H9 (cell line): ENCODE measurements around the gene TSFM. TPM values are rescaled to one million over a fixed set of nuclear protein-coding genes. Genes with fewer than 3 reads are reported as not detected.
A peak's percentile ranks its signal among the peaks of the same experiment; 100 is the strongest.

Source experiments
- DNase-seq: peaks from one replicate; pipeline ENCODE4 v3.0.0-alpha.2; 2017
- H2AFZ ChIP-seq: one replicate; pipeline ENCODE4 v1.6.1; 2013; ENCODE audit warnings: mild to moderate bottlenecking, low read length, control low read depth, moderate library complexity
- H2AK5ac ChIP-seq: 2 replicates; pipeline ENCODE4 v1.6.1; 2013; ENCODE audit warnings: low read length, control low read depth, mixed read lengths; ENCODE audit not compliant: insufficient read length
- H2BK120ac ChIP-seq: one replicate; pipeline ENCODE4 v1.6.1; 2013; ENCODE audit warnings: low read depth, mild to moderate bottlenecking, low read length, control low read depth, inconsistent platforms; ENCODE audit not compliant: poor library complexity, severe bottlenecking
- H2BK12ac ChIP-seq: 2 replicates; pipeline ENCODE4 v1.6.1; 2013; ENCODE audit warnings: low read length, control low read depth, mixed read lengths, low read depth; ENCODE audit not compliant: insufficient read length
- H2BK15ac ChIP-seq: 2 replicates; pipeline ENCODE4 v1.6.1; 2013; ENCODE audit warnings: low read depth, low read length, control low read depth
- H2BK20ac ChIP-seq: one replicate; pipeline ENCODE4 v1.6.1; 2013; ENCODE audit warnings: low read depth, mild to moderate bottlenecking, low read length, control low read depth, inconsistent platforms; ENCODE audit not compliant: poor library complexity, severe bottlenecking
- H2BK5ac ChIP-seq: 2 replicates; pipeline ENCODE4 v1.6.1; 2013; ENCODE audit warnings: low read length, control low read depth, mixed read lengths; ENCODE audit not compliant: insufficient read length
- H3K14ac ChIP-seq: 2 replicates; pipeline ENCODE4 v1.6.1; 2013; ENCODE audit warnings: low read length, control low read depth; ENCODE audit not compliant: insufficient read depth
- H3K18ac ChIP-seq: 2 replicates; pipeline ENCODE4 v1.6.1; 2013; ENCODE audit warnings: low read depth, mild to moderate bottlenecking, mixed read lengths, low read length, control low read depth; ENCODE audit not compliant: insufficient read length
- H3K23ac ChIP-seq: 2 replicates; pipeline ENCODE4 v1.6.1; 2013; ENCODE audit warnings: low read length, control low read depth, mixed read lengths, low read depth; ENCODE audit not compliant: insufficient read length
- H3K23me2 ChIP-seq: 2 replicates; pipeline ENCODE4 v1.6.1; 2013; ENCODE audit warnings: low read depth, mild to moderate bottlenecking, mixed read lengths, low read length, control low read depth; ENCODE audit not compliant: insufficient read length, poor library complexity, severe bottlenecking
- H3K27ac ChIP-seq: 2 replicates; pipeline ENCODE4 v1.5.1; 2013; ENCODE audit warnings: low read length, control low read depth, mixed read lengths, low read depth; ENCODE audit not compliant: insufficient read length
- H3K27me3 ChIP-seq: 2 replicates; pipeline ENCODE4 v1.6.1; 2013; ENCODE audit warnings: low read length, control low read depth, inconsistent platforms; ENCODE audit not compliant: insufficient read depth
- H3K4ac ChIP-seq: 2 replicates; pipeline ENCODE4 v1.6.1; 2013; ENCODE audit warnings: low read depth, mild to moderate bottlenecking, control low read depth, inconsistent platforms, low read length, moderate library complexity
- H3K4me1 ChIP-seq: 2 replicates; pipeline ENCODE4 v1.6.1; 2013; ENCODE audit warnings: low read length, control low read depth, inconsistent platforms; ENCODE audit not compliant: insufficient read depth
- H3K4me2 ChIP-seq: 2 replicates; pipeline ENCODE4 v1.6.1; 2013; ENCODE audit warnings: low read length, control low read depth, mixed read lengths; ENCODE audit not compliant: insufficient read length, insufficient read depth
- H3K56ac ChIP-seq: 2 replicates; pipeline ENCODE4 v1.6.1; 2013; ENCODE audit warnings: low read depth, mild to moderate bottlenecking, mixed read lengths, low read length, control low read depth; ENCODE audit not compliant: insufficient read length
- H3K79me1 ChIP-seq: 2 replicates; pipeline ENCODE4 v1.6.1; 2013; ENCODE audit warnings: low read depth, mild to moderate bottlenecking, moderate library complexity, low read length, control low read depth, inconsistent platforms; ENCODE audit not compliant: insufficient read depth, poor library complexity, severe bottlenecking
- H3K79me2 ChIP-seq: 2 replicates; pipeline ENCODE4 v1.6.1; 2013; ENCODE audit warnings: low read length, control low read depth, inconsistent platforms; ENCODE audit not compliant: insufficient read depth
- H3K9ac ChIP-seq: 2 replicates; pipeline ENCODE4 v1.6.1; 2013; ENCODE audit warnings: low read length, control low read depth, mixed read lengths; ENCODE audit not compliant: insufficient read length; ENCODE audit errors: extremely low read depth
- H3K9me3 ChIP-seq: one replicate; pipeline ENCODE4 v1.6.1; 2013; ENCODE audit warnings: low read depth, low read length, inconsistent platforms; ENCODE audit not compliant: control insufficient read depth
- H3T11ph ChIP-seq: one replicate; pipeline ENCODE4 v1.6.1; 2013; ENCODE audit warnings: mild to moderate bottlenecking, low read length, control low read depth, inconsistent platforms
- H4K20me1 ChIP-seq: one replicate; pipeline ENCODE4 v1.6.1; 2013; ENCODE audit not compliant: control insufficient read depth, insufficient read length, insufficient read depth
- H4K5ac ChIP-seq: 2 replicates; pipeline ENCODE4 v1.6.1; 2013; ENCODE audit warnings: low read depth, mild to moderate bottlenecking, mixed read lengths, low read length, control low read depth; ENCODE audit not compliant: insufficient read length
- H4K8ac ChIP-seq: replicated peaks from 2 replicates; pipeline ENCODE4 v1.6.1; 2013; ENCODE audit warnings: low read length, control low read depth, mixed read lengths, low read depth; ENCODE audit not compliant: insufficient read length
- H4K91ac ChIP-seq: 2 replicates; pipeline ENCODE4 v1.6.1; 2013; ENCODE audit warnings: low read depth, mild to moderate bottlenecking, moderate library complexity, mixed read lengths, low read length, control low read depth; ENCODE audit not compliant: insufficient read length
- H3K27ac Mint-ChIP-seq, 3 experiments: 2 replicates in 2 of 3; 3 replicates in 1 of 3; pipeline ENCODE4 v1.8.0; 2020 to 2021; ENCODE audit warnings: mixed read lengths in 3 of 3, mild to moderate bottlenecking in 1 of 3, moderate library complexity in 1 of 3
- H3K27me3 Mint-ChIP-seq: 2 replicates; pipeline ENCODE4 v1.8.0; 2021; ENCODE audit warnings: low read depth, mild to moderate bottlenecking, moderate library complexity, mixed read lengths
- H3K36me3 Mint-ChIP-seq, 3 experiments: 2 replicates in 2 of 3; 3 replicates in 1 of 3; pipeline ENCODE4 v1.8.0; 2020 to 2021; ENCODE audit warnings: low read depth in 3 of 3, mixed read lengths in 3 of 3; ENCODE audit not compliant: insufficient read depth in 1 of 3
- H3K4me1 Mint-ChIP-seq, 2 experiments: 2 replicates each; pipeline ENCODE4 v1.8.0; 2020; ENCODE audit warnings: mixed read lengths in 2 of 2
- H3K4me3 Mint-ChIP-seq, 2 experiments: 2 replicates in 1 of 2; 3 replicates in 1 of 2; pipeline ENCODE4 v1.8.0; 2020 to 2021; ENCODE audit warnings: mild to moderate bottlenecking in 2 of 2, mixed read lengths in 2 of 2, moderate library complexity in 1 of 2
- H3K9me3 Mint-ChIP-seq, 2 experiments: 2 replicates in 1 of 2; 3 replicates in 1 of 2; pipeline ENCODE4 v1.8.0; 2020; ENCODE audit warnings: mild to moderate bottlenecking in 2 of 2, mixed read lengths in 2 of 2, moderate library complexity in 1 of 2
- CTCF ChIP-seq: fragments of 200-600 bp; sonication (generic); conservative IDR thresholded peaks from 3 replicates; pipeline ENCODE4 v1.8.0; 2021; ENCODE audit warnings: antibody characterized with exemption, mild to moderate bottlenecking
- WGBS: extraction: QIAGEN DNeasy Blood & Tissue Kit; methylation state at CpG from one replicate; pipeline ENCODE4 v1.1.7; 2013; ENCODE audit warnings: missing lambda C conversion rate, low lambda C conversion rate, mixed read lengths; ENCODE audit not compliant: insufficient read length; ENCODE audit errors: extremely low coverage; 5-methylcytosine and 5-hydroxymethylcytosine counted together
- total RNA-seq: library from RNA; stranded (reverse); gene quantifications from 2 replicates; pipeline ENCODE4 v1.2.1, GENCODE V29; 2021

TSFM gene
- total RNA-seq, 1 experiment from 2014 or later, result 50.2 TPM

- Histone ChIP-seq H3K14ac (no peak overlapping the region), H4K8ac (no peak overlapping the region), H2BK120ac (no peak overlapping the region), H3K79me2 (no peaks in the 10 kb centered on the region), H2BK12ac (no peak overlapping the region), H3K23me2 (no peaks in the 10 kb centered on the region), H3T11ph (no peak overlapping the region), H2AK5ac (no peak overlapping the region), H3K79me1 (no peaks in the 10 kb centered on the region), H3K23ac (no peak overlapping the region), H3K4me1 (no peaks in the 10 kb centered on the region), H3K27me3 (no peaks in the 10 kb centered on the region), H3K9ac (no peak overlapping the region), H2BK5ac (no peak overlapping the region), H4K91ac (no peak overlapping the region), H3K27ac (no peak overlapping the region), H3K4ac (no peak overlapping the region), H3K9me3 (no peaks in the 10 kb centered on the region), H2AFZ (no peak overlapping the region), H2BK20ac (no peak overlapping the region), H4K20me1 (no peaks in the 10 kb centered on the region), H3K56ac (no peak overlapping the region), H3K4me2 (no peak overlapping the region), H3K18ac (no peak overlapping the region), H2BK15ac (no peak overlapping the region), H4K5ac (no peak overlapping the region)
- Mint-ChIP-seq H3K4me1 (peaks cover 6 to 10% of the 10 kb centered on the region in 2 experiments), H3K27me3 (no peaks in the 10 kb centered on the region), H3K27ac (peak overlapping the region in 1 of 3 experiments; percentile 75; a peak in 2 of 7 replicates), H3K9me3 (no peaks in the 10 kb centered on the region), H3K36me3 (no peaks in the 10 kb centered on the region; a peak in 2 of 7 replicates), H3K4me3 (no peak overlapping the region)
- TF ChIP-seq CTCF, result no peak
- no CpG with 5 or more reads among the region's 17 CpGs for WGBS
- DNase-seq, result peak; percentile 27
Observed at GRCh38 chr12:57813971-57814772, 31.6 kb downstream of the TSFM start.
